ENCODE data around the gene FNDC3B. TPM values are rescaled to one million over a fixed set of nuclear protein-coding genes. Genes with fewer than 3 reads are reported as not detected.

The FNDC3B gene
- total and polyA plus RNA-seq, 9 of the 15 experiments (the other 6 are each of a cell fraction or from before 2014, with no cell fraction given) = 7.0 to 35.8 (median 16.2) TPM

DNA sequence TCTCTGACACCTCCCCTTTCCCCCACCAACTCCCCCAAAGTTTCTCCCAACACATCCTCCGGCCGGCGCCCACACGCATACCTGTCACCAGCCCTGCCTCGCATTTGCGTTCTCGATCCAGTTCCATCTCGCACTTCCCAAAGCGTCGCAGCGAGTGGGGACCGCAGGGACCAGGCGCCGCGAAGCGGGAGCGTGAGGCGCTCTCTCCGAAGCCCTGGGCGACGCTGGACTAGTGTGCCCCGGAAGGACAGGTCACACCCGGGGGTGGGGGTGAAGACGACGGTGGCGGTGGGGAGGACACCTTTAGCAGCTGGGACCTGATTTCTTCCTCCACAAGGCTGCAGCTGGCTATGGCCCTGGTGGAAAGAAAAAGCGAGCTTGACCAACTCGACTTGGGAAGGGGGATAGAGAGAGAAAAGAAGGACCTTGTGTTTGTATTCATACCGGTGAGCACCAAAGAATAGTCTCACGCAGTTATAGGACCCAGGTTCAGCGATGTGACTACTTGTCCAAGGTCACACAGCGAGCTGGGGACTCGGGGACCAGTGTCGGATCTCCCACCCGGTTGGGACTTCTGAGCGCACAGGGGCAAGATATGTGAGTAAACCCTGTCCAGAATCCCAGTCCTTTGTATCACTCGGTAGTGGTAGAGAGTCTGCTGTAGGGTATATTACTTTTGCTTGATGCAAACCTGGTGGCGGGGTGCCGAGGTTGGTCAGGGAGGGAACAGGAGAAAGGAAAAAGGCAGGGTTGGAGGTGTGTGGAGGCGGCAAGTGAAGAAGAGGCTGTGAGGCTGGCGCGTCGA, 409.5 kb downstream of the FNDC3B start:
- ChIA-PET POLR2A (interaction anchor here (0.7 kb wide), 1 partner anchor 985 kb away, joined by 3 read pairs; no protein-coding TSS in a partner anchor), CTCF (ENCODE audit: low intra/inter-chr PET ratio) (no interaction called here)
- WGBS (ENCODE audit: insufficient coverage, low coverage, missing lambda C conversion rate) = 24% methylated on average over 36 of the region's 43 CpGs
- Histone ChIP-seq H3K4me1 (replicated peaks in 1 of 2; ENCODE audit: control insufficient read depth in 2 of 2, insufficient read depth in 2 of 2, low read length in 2 of 2) (peaks cover 0 to 14% of the 10 kb centered on the region in 2 experiments; a peak in 2 of 5 replicates), H3K4me2 (ENCODE audit: insufficient read depth, low read length) (no peak overlapping the region), H4K20me1 (replicated peaks; ENCODE audit: control insufficient read depth, insufficient read depth, low read length) (no peaks in the 10 kb centered on the region), H3K9me3 (replicated peaks; ENCODE audit: control insufficient read depth, insufficient read depth, low read depth, low read length) (no peaks in the 10 kb centered on the region), H2AFZ (ENCODE audit: low read depth, low read length) (no peak overlapping the region), H3K4me3 (no peak overlapping the region), H3K79me2 (ENCODE audit: control insufficient read depth, insufficient read depth, low read length) (no peaks in the 10 kb centered on the region), H3K36me3 (ENCODE audit: control insufficient read depth, insufficient read depth, low read length) (no peaks in the 10 kb centered on the region), H3K27ac (ENCODE audit: extremely low read depth, low read depth, low read length) (no peak overlapping the region), H3K9ac (ENCODE audit: insufficient read depth in 1 of 2, low read depth in 2 of 2, low read length in 2 of 2) (no peak overlapping the region), H3K9me1 (ENCODE audit: control insufficient read depth, insufficient read depth, low read length) (no peaks in the 10 kb centered on the region), H3K27me3 (ENCODE audit: control insufficient read depth in 2 of 2, insufficient read depth in 2 of 2, low read length in 2 of 2) (peaks cover 20 to 38% of the 10 kb centered on the region in 2 experiments; a peak in 4 of 5 replicates)
- TF ChIP-seq JUNB (CRISPR knock-in tag; conservative IDR thresholded peaks at IDR 0.05) (no peak), MEF2A (IDR thresholded peaks at IDR 0.05; ENCODE audit: control insufficient read depth, low read depth, low read length) (no peak), RAD51 (IDR thresholded peaks at IDR 0.05; ENCODE audit: borderline replicate concordance, low read depth) (no peak), ELF4 (CRISPR knock-in tag; IDR thresholded peaks at IDR 0.05) (no peak), ZNF175 (CRISPR knock-in tag; IDR thresholded peaks at IDR 0.05; ENCODE audit: low read depth) (no peak), KAT8 (IDR thresholded peaks at IDR 0.05; ENCODE audit: low read depth) (no peak), HNRNPL (IDR thresholded peaks at IDR 0.05; ENCODE audit: low read depth, low read length) (no peak)
- TF ChIP-seq, protein P1, sequence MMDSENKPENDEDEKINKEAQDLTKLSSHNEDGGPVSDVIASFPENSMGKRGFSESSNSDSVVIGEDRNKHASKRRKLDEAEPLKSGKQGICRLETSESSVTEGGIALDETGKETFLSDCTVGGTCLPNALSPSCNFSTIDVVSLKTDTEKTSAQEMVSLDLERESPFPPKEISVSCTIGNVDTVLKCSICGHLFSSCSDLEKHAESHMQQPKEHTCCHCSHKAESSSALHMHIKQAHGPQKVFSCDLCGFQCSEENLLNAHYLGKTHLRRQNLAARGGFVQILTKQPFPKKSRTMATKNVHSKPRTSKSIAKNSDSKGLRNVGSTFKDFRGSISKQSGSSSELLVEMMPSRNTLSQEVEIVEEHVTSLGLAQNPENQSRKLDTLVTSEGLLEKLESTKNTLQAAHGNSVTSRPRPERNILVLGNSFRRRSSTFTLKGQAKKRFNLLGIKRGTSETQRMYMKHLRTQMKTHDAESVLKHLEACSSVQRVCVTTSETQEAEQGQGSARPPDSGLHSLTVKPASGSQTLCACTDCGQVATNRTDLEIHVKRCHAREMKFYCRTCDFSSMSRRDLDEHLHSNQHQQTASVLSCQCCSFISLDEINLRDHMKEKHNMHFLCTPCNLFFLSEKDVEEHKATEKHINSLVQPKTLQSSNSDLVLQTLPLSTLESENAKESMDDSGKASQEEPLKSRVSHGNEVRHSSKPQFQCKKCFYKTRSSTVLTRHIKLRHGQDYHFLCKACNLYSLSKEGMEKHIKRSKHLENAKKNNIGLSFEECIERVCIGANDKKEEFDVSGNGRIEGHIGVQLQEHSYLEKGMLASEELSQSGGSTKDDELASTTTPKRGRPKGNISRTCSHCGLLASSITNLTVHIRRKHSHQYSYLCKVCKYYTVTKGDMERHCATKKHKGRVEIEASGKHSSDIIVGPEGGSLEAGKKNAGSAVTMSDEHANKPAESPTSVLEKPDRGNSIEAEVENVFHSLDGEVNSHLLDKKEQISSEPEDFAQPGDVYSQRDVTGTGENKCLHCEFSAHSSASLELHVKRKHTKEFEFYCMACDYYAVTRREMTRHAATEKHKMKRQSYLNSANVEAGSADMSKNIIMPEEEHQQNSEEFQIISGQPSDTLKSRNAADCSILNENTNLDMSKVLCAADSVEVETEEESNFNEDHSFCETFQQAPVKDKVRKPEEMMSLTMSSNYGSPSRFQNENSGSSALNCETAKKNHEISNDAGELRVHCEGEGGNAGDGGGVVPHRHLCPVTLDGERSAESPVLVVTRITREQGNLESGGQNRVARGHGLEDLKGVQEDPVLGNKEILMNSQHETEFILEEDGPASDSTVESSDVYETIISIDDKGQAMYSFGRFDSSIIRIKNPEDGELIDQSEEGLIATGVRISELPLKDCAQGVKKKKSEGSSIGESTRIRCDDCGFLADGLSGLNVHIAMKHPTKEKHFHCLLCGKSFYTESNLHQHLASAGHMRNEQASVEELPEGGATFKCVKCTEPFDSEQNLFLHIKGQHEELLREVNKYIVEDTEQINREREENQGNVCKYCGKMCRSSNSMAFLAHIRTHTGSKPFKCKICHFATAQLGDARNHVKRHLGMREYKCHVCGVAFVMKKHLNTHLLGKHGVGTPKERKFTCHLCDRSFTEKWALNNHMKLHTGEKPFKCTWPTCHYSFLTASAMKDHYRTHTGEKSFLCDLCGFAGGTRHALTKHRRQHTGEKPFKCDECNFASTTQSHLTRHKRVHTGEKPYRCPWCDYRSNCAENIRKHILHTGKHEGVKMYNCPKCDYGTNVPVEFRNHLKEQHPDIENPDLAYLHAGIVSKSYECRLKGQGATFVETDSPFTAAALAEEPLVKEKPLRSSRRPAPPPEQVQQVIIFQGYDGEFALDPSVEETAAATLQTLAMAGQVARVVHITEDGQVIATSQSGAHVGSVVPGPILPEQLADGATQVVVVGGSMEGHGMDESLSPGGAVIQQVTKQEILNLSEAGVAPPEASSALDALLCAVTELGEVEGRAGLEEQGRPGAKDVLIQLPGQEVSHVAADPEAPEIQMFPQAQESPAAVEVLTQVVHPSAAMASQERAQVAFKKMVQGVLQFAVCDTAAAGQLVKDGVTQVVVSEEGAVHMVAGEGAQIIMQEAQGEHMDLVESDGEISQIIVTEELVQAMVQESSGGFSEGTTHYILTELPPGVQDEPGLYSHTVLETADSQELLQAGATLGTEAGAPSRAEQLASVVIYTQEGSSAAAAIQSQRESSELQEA (IDR thresholded peaks at IDR 0.05; ENCODE audit: low read depth) = no peak
- DNase-seq (ENCODE audit: extremely low read depth in 1 of 4, low spot score in 3 of 4) (no peak), ATAC-seq (no peak), FAIRE-seq (no peak)
- intact Hi-C loops (cut with micrococcal nuclease) = no loop called here
- BruUV-seq (replicated peaks) = no TSS peak
- in situ Hi-C loops (cut with MboI) = no loop called here
